Stomach smooth muscle (tissue), 2 donors: ENCODE results near the gene POU2F1.

ENCODE experiments used
- H3K27ac ChIP-seq: one replicate; pipeline ENCODE4 v1.7.0; 2013; ENCODE audit warnings: mild to moderate bottlenecking, low read length, inconsistent platforms
- H3K27me3 ChIP-seq, 2 donors: one replicate each; pipeline ENCODE4 v1.7.0; 2013; ENCODE audit warnings: low read length in 2 of 2; ENCODE audit not compliant: insufficient read depth in 2 of 2, control insufficient read depth in 1 of 2
- H3K36me3 ChIP-seq, 2 donors: one replicate each; pipeline ENCODE4 v1.7.0; 2013; ENCODE audit warnings: low read length in 2 of 2; ENCODE audit not compliant: control insufficient read depth in 2 of 2, insufficient read depth in 2 of 2
- H3K4me1 ChIP-seq: one replicate; pipeline ENCODE4 v1.7.0; 2013; ENCODE audit warnings: low read length; ENCODE audit not compliant: control insufficient read depth, insufficient read depth
- H3K4me3 ChIP-seq, 2 donors: one replicate each; pipeline ENCODE4 v1.7.0; 2013; ENCODE audit warnings: low read length in 2 of 2
- H3K9ac ChIP-seq, 2 donors: one replicate each; pipeline ENCODE4 v1.7.0; 2013; ENCODE audit warnings: low read length in 2 of 2, mild to moderate bottlenecking in 1 of 2
- H3K9me3 ChIP-seq, 2 donors: one replicate each; pipeline ENCODE4 v1.7.0; 2013; ENCODE audit warnings: low read length in 2 of 2; ENCODE audit not compliant: control insufficient read depth in 2 of 2
- donor health status: healthy.
- donor health status: Pancreatic carcinoma.

Gene POU2F1

DNA sequence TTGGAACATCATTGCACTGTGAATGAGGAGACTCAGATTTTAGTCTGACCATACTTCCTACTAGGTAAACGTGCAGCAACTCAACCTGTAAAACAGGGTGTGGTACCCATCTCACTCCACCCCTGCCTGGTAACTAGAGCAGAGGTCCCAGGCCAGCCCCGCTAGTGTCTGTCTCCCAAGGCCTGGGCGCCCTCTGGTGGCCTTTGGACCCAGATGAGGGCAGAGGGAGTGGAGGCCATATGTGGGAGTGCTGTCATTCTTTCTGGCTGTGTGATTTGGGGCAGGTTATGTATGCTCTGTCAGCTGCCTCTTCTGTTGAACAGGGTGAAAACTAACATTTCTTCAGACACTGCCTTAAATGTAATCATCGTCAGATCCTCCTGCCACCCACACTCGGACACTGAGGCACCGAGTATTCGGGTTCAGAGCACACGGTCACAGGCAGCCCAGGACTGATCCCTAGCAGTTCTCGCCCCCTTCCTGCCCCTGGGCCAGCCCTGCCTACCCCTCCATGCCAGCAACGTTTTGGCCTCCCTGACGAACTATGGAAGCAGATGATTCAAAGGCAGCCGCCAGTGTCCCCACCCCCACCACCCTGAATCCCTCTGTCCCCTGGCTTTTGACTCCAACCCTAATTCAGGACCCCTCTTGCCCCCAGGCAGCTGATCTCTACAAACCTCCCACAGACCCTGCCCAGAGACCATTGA lies 221.6 kb downstream of the POU2F1 start:
- Histone ChIP-seq H3K27ac (no peak overlapping the region), H3K4me3 (no peak overlapping the region), H3K4me1 (peaks cover 8% of the 10 kb centered on the region), H3K9me3 (no peaks in the 10 kb centered on the region), H3K27me3 (peaks cover 5 to 9% of the 10 kb centered on the region in 2 donors), H3K36me3 (no peaks in the 10 kb centered on the region), H3K9ac (no peak overlapping the region)

DNA sequence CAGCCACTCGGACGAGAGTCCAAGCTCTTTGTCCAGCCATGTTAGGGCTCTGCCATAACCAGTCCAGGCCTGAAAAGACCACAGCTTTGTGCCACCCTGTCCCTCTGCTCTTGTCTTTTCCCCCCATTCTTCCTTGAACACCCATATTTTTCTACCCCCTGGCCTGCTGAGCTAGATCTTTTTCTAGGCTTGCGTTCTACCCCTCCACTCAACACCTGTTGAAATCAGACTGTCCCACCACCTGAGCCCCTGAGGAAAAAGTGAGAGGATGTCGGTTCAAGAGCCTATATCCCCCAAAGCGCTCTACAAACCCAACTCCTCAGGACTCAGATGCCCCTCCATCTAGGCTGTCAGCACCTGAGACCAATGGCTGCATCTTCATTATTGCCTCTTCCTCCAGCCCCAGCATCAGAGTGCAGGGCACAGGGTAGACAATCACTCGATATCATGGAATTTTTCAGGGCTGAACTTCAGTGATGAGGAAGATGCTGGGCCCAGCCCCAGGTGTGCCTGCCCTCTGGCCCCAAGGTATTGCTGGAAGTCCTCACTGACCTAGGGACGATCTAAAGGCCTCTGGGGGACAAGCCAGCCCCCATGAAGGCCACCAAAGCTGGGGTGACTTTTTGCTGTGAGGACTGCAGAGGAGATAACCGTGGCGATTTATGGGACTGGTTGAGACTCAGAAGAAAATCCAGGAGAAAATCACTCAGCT lies 222.3 kb downstream of the POU2F1 start:
- H3K4me1 ChIP-seq: peaks cover 8% of the 10 kb centered on the region
- no peaks in the 10 kb centered on the region for H3K36me3 ChIP-seq
- no peak overlapping the region for H3K4me3 ChIP-seq
- no peak overlapping the region for H3K9ac ChIP-seq
- no peaks in the 10 kb centered on the region for H3K9me3 ChIP-seq
- H3K27ac ChIP-seq: no peak overlapping the region
- H3K27me3 ChIP-seq: peaks cover 5 to 9% of the 10 kb centered on the region in 2 donors

DNA sequence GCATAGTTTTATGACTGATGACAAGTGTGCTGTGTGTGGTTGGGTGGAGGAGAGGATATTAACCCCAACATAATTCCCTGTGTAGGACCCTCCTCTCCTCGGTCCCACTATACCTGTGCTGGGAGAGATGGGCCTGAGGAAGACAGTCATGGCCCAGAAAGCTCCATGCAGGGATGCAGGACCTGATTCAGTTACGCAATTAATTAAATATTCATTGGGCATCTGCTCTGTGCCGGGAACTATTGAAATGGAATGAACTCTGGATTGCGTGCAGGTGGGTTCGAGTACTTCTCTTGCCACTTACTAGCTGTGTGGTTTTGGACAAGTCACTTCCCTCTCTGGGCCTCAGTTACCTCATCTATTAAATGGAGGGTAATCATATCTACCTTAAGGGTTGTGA lies 223.1 kb downstream of the POU2F1 start:
- Histone ChIP-seq H3K4me1 (peaks cover 8% of the 10 kb centered on the region), H3K36me3 (no peaks in the 10 kb centered on the region), H3K9ac (no peak overlapping the region), H3K9me3 (no peaks in the 10 kb centered on the region), H3K27me3 (peaks cover 5 to 6% of the 10 kb centered on the region in 2 donors), H3K4me3 (no peak overlapping the region), H3K27ac (no peak overlapping the region)

DNA sequence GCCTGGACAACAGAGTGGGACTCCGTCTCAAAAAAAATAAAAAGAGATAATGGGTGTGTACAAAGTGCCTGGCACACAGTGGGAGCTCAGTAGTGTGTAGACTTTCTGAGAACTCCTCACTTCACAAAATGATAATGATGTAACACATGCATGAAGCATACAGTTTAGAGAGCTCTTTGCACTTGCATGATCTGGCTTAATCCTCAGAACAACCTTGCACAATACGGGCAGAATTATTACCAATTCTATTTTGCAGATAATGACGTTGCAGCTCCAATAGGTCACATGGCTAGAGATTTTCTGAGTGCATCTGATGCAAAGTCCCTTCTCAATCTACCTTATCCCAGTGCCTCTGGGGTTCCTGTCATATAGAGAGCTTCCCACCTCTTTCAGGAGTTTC lies 226.3 kb downstream of the POU2F1 start:
- Histone ChIP-seq H3K27ac (no peak overlapping the region), H3K9ac (no peak overlapping the region), H3K27me3 (no peaks in the 10 kb centered on the region), H3K36me3 (no peaks in the 10 kb centered on the region), H3K9me3 (no peaks in the 10 kb centered on the region), H3K4me1 (no peaks in the 10 kb centered on the region), H3K4me3 (no peak overlapping the region)

DNA sequence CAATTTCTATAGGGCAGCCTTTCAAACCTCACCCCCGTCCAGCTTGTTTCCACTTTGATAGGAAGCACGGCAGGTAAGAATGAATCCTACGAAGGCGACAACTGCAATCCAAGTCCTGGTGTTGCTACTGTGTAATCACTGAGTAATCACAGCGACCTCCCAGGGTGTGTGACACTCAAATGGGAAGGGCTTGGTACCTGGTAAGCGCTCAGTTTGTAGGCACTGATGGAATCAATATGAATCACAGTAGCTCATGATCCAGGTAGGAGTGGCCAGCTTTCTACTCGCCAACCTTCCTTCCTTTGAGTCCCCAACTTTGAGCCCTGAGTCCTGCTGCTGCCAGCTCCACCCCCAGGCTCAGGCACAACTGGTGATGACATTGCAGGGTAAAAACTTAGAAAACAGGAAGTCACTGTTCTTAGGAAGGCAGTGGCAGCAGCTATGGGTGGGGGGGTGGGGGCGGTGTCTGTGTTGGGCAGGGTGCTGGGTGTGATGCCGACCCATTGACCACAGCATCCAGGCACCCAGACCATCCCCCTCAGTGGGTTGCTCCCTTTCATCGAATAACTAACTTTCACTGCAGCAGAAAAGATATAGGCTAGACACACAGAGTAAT lies 226.9 kb downstream of the POU2F1 start:
- H3K27ac ChIP-seq: no peak overlapping the region
- H3K9me3 ChIP-seq: no peaks in the 10 kb centered on the region
- no peak overlapping the region for H3K4me3 ChIP-seq
- no peaks in the 10 kb centered on the region for H3K36me3 ChIP-seq
- no peaks in the 10 kb centered on the region for H3K27me3 ChIP-seq
- H3K4me1 ChIP-seq: no peaks in the 10 kb centered on the region
- no peak overlapping the region for H3K9ac ChIP-seq

DNA sequence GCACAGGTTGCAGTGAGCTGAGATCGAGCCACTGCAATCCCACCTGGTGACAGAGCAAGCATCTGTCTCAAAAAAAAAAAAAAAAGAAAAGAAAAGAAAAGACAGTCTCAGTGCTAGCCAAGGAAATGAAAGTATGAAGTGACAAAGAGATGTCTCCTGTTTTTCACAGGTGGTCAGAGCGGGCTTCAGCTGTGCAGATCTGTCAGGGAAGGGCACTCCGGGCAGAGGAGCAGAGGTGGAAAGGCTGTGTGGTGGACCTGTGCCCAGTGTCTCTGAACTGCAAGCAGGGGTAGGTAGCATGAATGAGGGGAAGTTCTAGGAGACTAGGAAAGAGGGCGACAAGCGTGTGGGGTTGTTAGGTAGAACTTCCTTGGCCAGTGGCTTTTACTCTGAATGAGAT lies 230.2 kb downstream of the POU2F1 start:
- Histone ChIP-seq H3K27ac (no peak overlapping the region), H3K9me3 (no peaks in the 10 kb centered on the region), H3K9ac (no peak overlapping the region), H3K4me3 (no peak overlapping the region), H3K4me1 (peaks cover 2% of the 10 kb centered on the region), H3K36me3 (no peaks in the 10 kb centered on the region), H3K27me3 (no peaks in the 10 kb centered on the region)

DNA sequence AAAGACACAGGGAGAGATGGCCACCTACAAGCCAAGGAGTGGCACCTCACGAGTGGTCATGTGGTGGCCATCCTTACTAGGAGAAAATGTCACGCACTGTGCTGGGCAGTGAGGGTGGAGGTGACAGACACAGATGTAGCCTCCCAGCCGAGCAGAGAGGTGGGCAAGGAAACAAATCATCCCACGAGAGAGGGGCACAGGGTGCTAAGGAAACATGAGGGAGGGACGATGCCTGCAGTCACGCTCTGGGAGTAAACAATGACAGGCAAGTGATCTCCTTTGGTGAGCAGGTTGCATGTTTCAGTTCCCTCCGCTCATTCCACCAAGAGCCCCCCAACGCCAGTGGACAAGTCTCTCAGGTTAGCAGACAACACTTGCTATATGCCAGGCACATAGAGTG lies 231.8 kb downstream of the POU2F1 start:
- Histone ChIP-seq H3K9me3 (no peaks in the 10 kb centered on the region), H3K27me3 (no peaks in the 10 kb centered on the region), H3K36me3 (no peaks in the 10 kb centered on the region), H3K27ac (no peak overlapping the region), H3K9ac (no peak overlapping the region), H3K4me3 (no peak overlapping the region), H3K4me1 (peaks cover 6% of the 10 kb centered on the region)

DNA sequence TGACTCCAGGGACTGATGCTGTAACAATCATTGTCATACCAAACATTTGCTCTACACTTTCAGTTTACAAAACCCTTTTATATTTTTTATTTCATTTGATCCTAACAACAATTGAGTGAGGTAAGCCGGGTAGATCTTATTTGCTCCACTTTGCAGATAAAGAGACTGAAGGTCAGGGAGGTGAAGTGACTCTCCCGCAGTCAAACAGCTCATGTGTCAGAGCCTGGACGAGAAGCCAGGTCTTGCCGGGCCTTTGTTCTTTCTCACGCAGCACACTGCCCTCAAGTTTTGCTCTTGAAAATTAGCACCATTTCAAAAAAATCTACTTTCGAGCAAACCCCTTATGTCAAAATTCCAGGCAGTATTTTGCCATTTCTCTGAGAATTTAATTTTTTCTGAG lies 232.4 kb downstream of the POU2F1 start:
- H3K9me3 ChIP-seq: no peaks in the 10 kb centered on the region
- H3K27ac ChIP-seq: no peak overlapping the region
- H3K4me1 ChIP-seq: peaks cover 6% of the 10 kb centered on the region
- no peaks in the 10 kb centered on the region for H3K27me3 ChIP-seq
- no peak overlapping the region for H3K9ac ChIP-seq
- no peak overlapping the region for H3K4me3 ChIP-seq
- H3K36me3 ChIP-seq: no peaks in the 10 kb centered on the region

DNA sequence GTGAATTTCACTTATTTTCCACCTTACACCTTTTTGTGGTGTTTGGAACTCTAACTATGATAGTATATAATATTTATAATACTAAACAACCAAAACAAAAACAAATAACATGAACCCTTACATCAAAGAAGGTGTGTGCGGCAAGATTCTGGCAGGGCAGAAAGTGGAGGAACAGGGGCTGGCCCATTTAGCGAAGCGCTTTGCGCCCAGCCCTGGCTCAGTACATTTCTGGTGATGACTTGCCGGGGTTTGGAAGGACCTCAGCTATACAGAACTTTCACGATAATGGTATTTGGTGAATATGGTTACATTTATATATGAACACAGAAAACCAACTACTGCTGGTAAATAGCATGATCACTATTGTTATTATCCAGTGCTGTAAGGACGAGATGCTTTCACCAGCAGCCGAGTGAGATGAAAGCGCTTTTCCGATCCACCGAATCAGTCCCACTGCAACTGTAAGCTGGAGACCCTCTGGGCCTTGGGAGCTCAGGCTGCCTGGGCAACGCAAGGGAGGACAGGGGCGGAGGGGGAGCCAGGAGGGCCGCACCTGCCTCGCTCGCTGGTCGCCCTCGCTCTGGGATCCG lies 233.7 kb downstream of the POU2F1 start:
- Histone ChIP-seq H3K27ac (peak overlapping the region; percentile 55), H3K36me3 (no peaks in the 10 kb centered on the region), H3K4me3 (peak overlapping the region; percentile 85 to 91), H3K9me3 (no peaks in the 10 kb centered on the region), H3K27me3 (no peaks in the 10 kb centered on the region), H3K9ac (peak overlapping the region; percentile 86), H3K4me1 (peaks cover 6% of the 10 kb centered on the region)

DNA sequence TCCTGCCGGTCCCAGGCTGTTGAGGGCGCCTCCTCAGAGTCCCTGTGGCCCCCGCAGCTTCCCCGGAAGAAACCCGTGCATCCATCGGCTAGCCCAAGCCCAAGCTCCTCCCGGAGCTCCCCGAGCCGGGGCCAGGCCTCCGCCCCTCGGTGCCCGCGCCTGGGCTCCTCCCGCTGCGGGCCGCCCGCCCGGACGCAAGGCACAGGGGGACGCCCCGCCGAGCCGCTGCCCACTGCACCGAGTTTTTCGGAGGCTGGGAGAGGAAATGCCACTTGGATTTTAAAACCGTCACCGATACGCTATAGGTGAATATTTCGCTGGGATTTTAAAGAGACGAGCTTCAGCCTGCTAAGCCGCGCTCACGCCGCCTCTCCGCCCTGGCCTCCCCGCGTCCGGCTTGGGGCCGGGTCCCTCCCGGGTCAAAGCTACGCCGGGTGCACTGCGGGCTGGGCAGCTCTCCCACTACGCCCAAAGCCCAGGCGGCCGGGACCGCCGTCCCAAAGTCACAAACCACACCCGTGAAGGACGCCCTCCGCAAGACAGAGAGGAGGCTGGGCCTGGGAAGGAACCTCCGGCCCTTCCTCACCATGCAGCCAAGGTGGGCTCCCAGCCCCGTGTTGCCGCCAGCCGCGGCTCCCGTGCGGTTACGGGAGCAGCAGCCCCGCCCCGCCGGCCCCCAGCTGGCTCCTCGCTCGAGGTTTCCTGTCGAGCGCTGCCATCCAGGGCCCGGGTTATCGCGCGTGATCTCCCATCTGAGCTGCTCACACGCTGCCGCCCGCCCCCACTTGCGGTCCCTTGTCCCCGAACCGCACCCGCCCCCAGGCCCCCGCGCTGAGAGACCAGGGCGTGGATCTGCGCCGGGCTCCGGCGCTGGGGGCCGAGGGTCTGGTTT lies 234.5 kb downstream of the POU2F1 start:
- H3K4me3 ChIP-seq: peak overlapping the region; percentile 85 to 91
- H3K27me3 ChIP-seq: no peaks in the 10 kb centered on the region
- peak overlapping the region; percentile 58 for H3K27ac ChIP-seq
- peaks cover 6% of the 10 kb centered on the region for H3K4me1 ChIP-seq
- H3K9me3 ChIP-seq: no peaks in the 10 kb centered on the region
- H3K9ac ChIP-seq: peak overlapping the region; percentile 86
- H3K36me3 ChIP-seq: no peaks in the 10 kb centered on the region
